ENCODE measurements around the gene CHST15.

CHST15 gene

GRCh38 chr10:124086787-124087671, 6.4 kb downstream of the CHST15 start:
- no peak overlapping the region for H3K4me3 ChIP-seq (ENCODE audit: low read depth, low read length)
- no peak for DNase-seq (ENCODE audit: low read depth)
- TF ChIP-seq CTCF (IDR thresholded peaks at IDR 0.05; ENCODE audit: low read depth, low read length, missing control alignments): no peak

- no peak for DNase-seq (ENCODE audit: low read depth)
- TF ChIP-seq CTCF (IDR thresholded peaks at IDR 0.05; ENCODE audit: low read depth, low read length, missing control alignments): no peak
- no peak overlapping the region for H3K4me3 ChIP-seq (ENCODE audit: low read depth, low read length)
Measured at GRCh38 chr10:124086097-124086710, 7.2 kb downstream of the CHST15 start.

GRCh38 chr10:124085680-124086079, 7.7 kb downstream of the CHST15 start:
- DNase-seq (ENCODE audit: low read depth): no peak
- H3K4me3 ChIP-seq (ENCODE audit: low read depth, low read length): no peak overlapping the region
- no peak for TF ChIP-seq CTCF (IDR thresholded peaks at IDR 0.05; ENCODE audit: low read depth, low read length, missing control alignments)

GRCh38 chr10:124084708-124085107, 8.7 kb downstream of the CHST15 start:
- no peak for DNase-seq (ENCODE audit: low read depth)
- no peak overlapping the region for H3K4me3 ChIP-seq (ENCODE audit: low read depth, low read length)
- no peak for TF ChIP-seq CTCF (IDR thresholded peaks at IDR 0.05; ENCODE audit: low read depth, low read length, missing control alignments)

GRCh38 chr10:124083740-124084397, 9.5 kb downstream of the CHST15 start:
- TF ChIP-seq CTCF (IDR thresholded peaks at IDR 0.05; ENCODE audit: low read depth, low read length, missing control alignments): no peak
- no peak overlapping the region for H3K4me3 ChIP-seq (ENCODE audit: low read depth, low read length)
- no peak for DNase-seq (ENCODE audit: low read depth)

GRCh38 chr10:124083047-124083739, 10.2 kb downstream of the CHST15 start:
- no peak for DNase-seq (ENCODE audit: low read depth)
- no peak for TF ChIP-seq CTCF (IDR thresholded peaks at IDR 0.05; ENCODE audit: low read depth, low read length, missing control alignments)
- no peak overlapping the region for H3K4me3 ChIP-seq (ENCODE audit: low read depth, low read length)

Measured in GM12864 (cell line).